K562 (cell line): ENCODE measurements around the gene DGCR8. TPM values are rescaled to one million over a fixed set of nuclear protein-coding genes. Genes with fewer than 3 reads are reported as not detected.

Experiments used
- ATAC-seq: fragments of 200-7000 bp; cut with Tn5 transposase; 3 replicates; pipeline ENCODE4 v1.9.1; 2020; ENCODE audit warnings: moderate library complexity
- BruUV-seq: library from RNA; stranded (reverse); fragments of 400-500 nt; replicated peaks from 2 replicates; lab custom pipeline; 2021; lab: Mats Ljungman, UMichigan
- CTCF ChIA-PET: fragments of 300-600 bp; formaldehyde crosslinking; extraction: SDS; loops from one replicate; lab custom pipeline; 2021; ENCODE audit warnings: low intra/inter-chr PET ratio; lab: Yijun Ruan, JAX
- POLR2A ChIA-PET: fragments of 300-600, 350-650 bp; sonication (Branson Sonifier 250); formaldehyde crosslinking; extraction: SDS; loops from one replicate; lab custom pipeline; 2021; ENCODE audit warnings: antibody characterized with exemption, inconsistent platforms; lab: Yijun Ruan, JAX
- DNase-seq, 4 experiments: peaks; one replicate each; pipeline versions ENCODE4 v3.0.0 to v3.0.0-alpha.2; 2011 to 2018; ENCODE audit warnings: low spot score in 3 of 4, mixed read lengths in 3 of 4; ENCODE audit errors: extremely low read depth in 1 of 4
- FAIRE-seq: peaks from 2 replicates; lab custom pipeline; 2011; peaks lifted over from hg19 to GRCh38; lab: Jason Lieb, UNC
- H2AFZ ChIP-seq: 2 replicates; pipeline ENCODE4 v1.6.0; 2011; ENCODE audit warnings: low read depth, low read length, control low read depth, inconsistent platforms
- H3K27ac ChIP-seq: fragments of 200-600 bp; 3 replicates; pipeline ENCODE4 v1.8.0; 2011; ENCODE audit warnings: low read depth, mild to moderate bottlenecking, control low read depth, inconsistent platforms, low read length, moderate library complexity, mixed read lengths; ENCODE audit errors: extremely low read depth
- H3K27me3 ChIP-seq, 2 experiments: fragments of 300-600 bp in 1 of 2; 2 replicates in 1 of 2; 3 replicates in 1 of 2; pipeline versions ENCODE4 v1.6.0 to v1.8.0; 2011; ENCODE audit warnings: inconsistent platforms in 2 of 2, low read length in 2 of 2, mild to moderate bottlenecking in 1 of 2, mixed read lengths in 1 of 2, moderate library complexity in 1 of 2; ENCODE audit not compliant: control insufficient read depth in 2 of 2, insufficient read depth in 2 of 2
- H3K36me3 ChIP-seq: fragments of 300-600 bp; 3 replicates; pipeline ENCODE4 v1.8.0; 2011; ENCODE audit warnings: mild to moderate bottlenecking, low read length, inconsistent platforms; ENCODE audit not compliant: control insufficient read depth, insufficient read depth
- H3K4me1 ChIP-seq, 2 experiments: fragments of 200-600 bp in 1 of 2; replicated peaks in 1 of 2; 2 replicates in 1 of 2; 3 replicates in 1 of 2; pipeline versions ENCODE4 v1.5.1 to v1.8.0; 2011; ENCODE audit warnings: inconsistent platforms in 2 of 2, low read length in 2 of 2, mild to moderate bottlenecking in 1 of 2, mixed read lengths in 1 of 2, moderate library complexity in 1 of 2; ENCODE audit not compliant: control insufficient read depth in 2 of 2, insufficient read depth in 2 of 2
- H3K4me2 ChIP-seq: 2 replicates; pipeline ENCODE4 v1.6.1; 2011; ENCODE audit warnings: low read length, control low read depth, inconsistent platforms, mixed read lengths; ENCODE audit not compliant: insufficient read depth
- H3K4me3 ChIP-seq: fragments of 200-600 bp; sonication (generic), shearing (Covaris generic); 2 replicates; pipeline ENCODE4 v1.5.1; 2016; ENCODE audit warnings: control low read depth, inconsistent platforms
- H3K79me2 ChIP-seq: fragments of 200-600 bp; 3 replicates; pipeline ENCODE4 v1.8.0; 2011; ENCODE audit warnings: low read length, inconsistent platforms; ENCODE audit not compliant: control insufficient read depth, insufficient read depth
- H3K9ac ChIP-seq, 2 experiments: 2 replicates each; pipeline versions ENCODE4 v1.6.0 to v1.6.1; 2011; ENCODE audit warnings: low read depth in 2 of 2, low read length in 2 of 2, control low read depth in 1 of 2, inconsistent platforms in 1 of 2, mild to moderate bottlenecking in 1 of 2, mixed read lengths in 1 of 2; ENCODE audit not compliant: insufficient read depth in 1 of 2
- H3K9me1 ChIP-seq: one replicate; pipeline ENCODE4 v1.6.0; 2011; ENCODE audit warnings: inconsistent platforms, mild to moderate bottlenecking, low read length, moderate library complexity; ENCODE audit not compliant: control insufficient read depth, insufficient read depth
- H3K9me3 ChIP-seq: replicated peaks from 2 replicates; pipeline ENCODE4 v1.5.1; 2011; ENCODE audit warnings: low read depth, low read length, inconsistent platforms; ENCODE audit not compliant: control insufficient read depth, insufficient read depth
- H4K20me1 ChIP-seq: replicated peaks from 2 replicates; pipeline ENCODE4 v1.6.1; 2011; ENCODE audit warnings: low read length, inconsistent platforms, mixed read lengths; ENCODE audit not compliant: control insufficient read depth, insufficient read depth
- ARNT ChIP-seq, 2 experiments: fragments of 450-650 bp; IDR thresholded peaks; 2 replicates each; pipeline ENCODE4 v1.6.1; 2016; ENCODE audit warnings: mild to moderate bottlenecking in 1 of 2
- CREB1 ChIP-seq, 2 experiments: sonication (generic) in 1 of 2; formaldehyde crosslinking in 1 of 2; IDR thresholded peaks; 2 replicates each; pipeline versions ENCODE4 v1.6.1 to v1.8.0; 2012 to 2022; ENCODE audit warnings: inconsistent platforms in 1 of 2, mild to moderate bottlenecking in 1 of 2, missing genetic modification reagents in 1 of 2, moderate library complexity in 1 of 2
- PTRF ChIP-seq: fragments of 450-650 bp; IDR thresholded peaks from 2 replicates; pipeline ENCODE4 v1.6.1; 2016; ENCODE audit warnings: mild to moderate bottlenecking, missing genetic modification characterization, missing compliant biosample characterization
- SPI1 ChIP-seq: IDR thresholded peaks from 2 replicates; pipeline ENCODE4 v1.6.1; 2011; ENCODE audit warnings: low read depth, low read length, control low read depth, borderline replicate concordance
- TAF9B ChIP-seq: fragments of 450-650 bp; IDR thresholded peaks from 2 replicates; pipeline ENCODE4 v1.6.1; 2018; ENCODE audit warnings: mild to moderate bottlenecking; ENCODE audit not compliant: partially characterized antibody
- ZBTB1 ChIP-seq: sonication (generic); formaldehyde crosslinking; IDR thresholded peaks from 2 replicates; pipeline ENCODE4 v1.8.1; 2023; ENCODE audit warnings: missing genetic modification reagents, low read depth, mild to moderate bottlenecking, borderline replicate concordance
- ZKSCAN1 ChIP-seq: fragments of 150-350 bp; IDR thresholded peaks from 2 replicates; pipeline ENCODE4 v1.6.1; 2016; ENCODE audit warnings: low read depth, low read length
- WGBS: fragments of 100-300 bp; shearing (Covaris generic); methylation state at CpG from one replicate; pipeline ENCODE4 v1.1.6; 2016; ENCODE audit warnings: low coverage, mixed read lengths; ENCODE audit not compliant: insufficient coverage; ENCODE audit errors: missing lambda C conversion rate; 5-methylcytosine and 5-hydroxymethylcytosine counted together
- in situ Hi-C: fragments of 300-500 bp; cut with MboI; formaldehyde crosslinking; loops from 4 replicates; pipeline ENCODE4 v1.15.0; 2018; ENCODE audit warnings: inconsistent platforms, mixed read lengths
- intact Hi-C: fragments of 100-400 bp; cut with micrococcal nuclease; formaldehyde crosslinking; loops from 2 replicates; pipeline ENCODE4 v1.14.2; 2022
- polyA plus RNA-seq, 8 experiments: library from polyadenylated mRNA; depleted of rRNA in 4 of 8; stranded (reverse) in 5 of 8; unstranded in 3 of 8; fragments of >200 nt; fragmentation: Nextera tagmentation in 2 of 8; fragmentation: Illumina TruSeq in 1 of 8; extraction: Ambion mirVana in 2 of 8; extraction: Trizol in 1 of 8; gene quantifications; 2 replicates each; pipeline versions ENCODE4 v1.2.1 to v1.2.3, GENCODE V29; 2011 to 2014; ENCODE audit warnings: inconsistent platforms in 1 of 8, missing spikeins in 1 of 8
- total RNA-seq, 7 experiments: library from RNA; depleted of rRNA in 6 of 7; stranded (reverse); fragments of >200 nt in 6 of 7; fragmentation: Illumina TruSeq in 2 of 7; extraction: Trizol in 2 of 7; gene quantifications; 2 replicates each; pipeline versions ENCODE4 v1.2.1 to v1.2.3, GENCODE V29; 2011 to 2021; ENCODE audit warnings: low replicate concordance in 1 of 7
- TF ChIP-seq, protein P1 (sequence below): sonication (generic); formaldehyde crosslinking; IDR thresholded peaks from 2 replicates; pipeline ENCODE4 v1.9.0; 2022; ENCODE audit warnings: mild to moderate bottlenecking, missing genetic modification reagents

DGCR8 gene
- total and polyA plus RNA-seq, 9 of the 15 experiments (the other 6 are each of a cell fraction or from before 2014, with no cell fraction given): 5.9 to 144 (median 80.1) TPM

DNA sequence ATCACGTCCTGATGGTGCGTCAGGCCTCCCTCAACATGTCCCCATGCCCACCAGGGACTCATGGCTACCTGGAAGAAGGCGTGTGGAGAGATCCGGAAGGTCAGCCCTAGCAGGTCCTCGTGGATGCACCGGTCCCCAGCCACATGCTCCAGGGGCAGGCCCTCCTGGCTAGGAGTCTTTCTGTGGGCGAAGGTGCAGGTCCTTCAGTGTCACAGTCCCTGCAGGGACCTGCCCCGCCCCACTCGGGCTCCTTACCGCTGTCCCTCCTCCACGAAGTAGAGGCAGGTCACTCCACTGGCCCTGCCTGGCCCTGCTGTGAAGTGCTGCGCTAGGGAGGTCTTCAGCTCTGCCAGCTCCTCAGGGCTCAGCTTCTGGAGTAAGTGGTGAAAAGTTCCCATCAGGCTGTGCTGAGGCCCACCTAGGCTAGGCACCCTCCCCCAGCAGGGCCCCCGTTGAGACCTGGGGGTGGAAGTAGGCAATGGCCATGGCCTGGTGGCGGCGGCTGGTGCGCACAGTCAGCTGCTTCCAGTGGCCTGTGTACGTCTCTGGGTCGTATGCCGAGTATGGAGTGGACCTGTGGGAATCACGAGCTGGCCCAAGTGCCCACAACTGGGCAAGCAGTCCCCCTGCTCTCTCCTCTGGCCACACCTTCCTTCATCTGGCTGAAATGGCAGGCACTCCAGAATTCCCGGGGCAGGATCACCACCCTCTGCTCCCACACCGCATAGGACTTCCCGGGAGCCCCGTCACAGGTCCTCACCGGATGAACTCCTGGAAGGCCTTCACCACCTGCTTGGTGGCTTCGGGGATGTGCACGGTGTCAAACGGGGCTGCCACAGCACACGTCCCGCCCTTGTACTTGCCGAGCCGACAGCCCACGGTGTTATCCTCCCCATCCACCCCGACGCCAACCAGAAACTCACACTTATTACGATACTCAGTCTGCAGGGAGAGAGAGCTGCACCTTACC, 34.8 kb downstream of the DGCR8 start:
- Histone ChIP-seq H3K79me2 (peaks cover 53% of the 10 kb centered on the region), H3K27ac (peak overlapping the region; percentile 94), H4K20me1 (peaks cover 32% of the 10 kb centered on the region), H3K27me3 (no peaks in the 10 kb centered on the region), H3K36me3 (peaks cover 84% of the 10 kb centered on the region), H3K9me3 (no peaks in the 10 kb centered on the region), H3K4me3 (peak overlapping the region; percentile 63; the same call in 1 of the 2 replicates), H2AFZ (no peak overlapping the region), H3K4me2 (peak overlapping the region; percentile 97; the same call in 1 of the 2 replicates), H3K4me1 (peaks cover 20 to 86% of the 10 kb centered on the region in 2 experiments), H3K9me1 (no peaks in the 10 kb centered on the region), H3K9ac (peak overlapping the region; percentile 95 to 99; a peak in 3 of 4 replicates)
- POLR2A ChIA-PET: interaction anchor here (0.6 to 20.7 kb wide), 12 partner anchors 7 to 170 kb away, joined by 3 to 513 read pairs (median 4); partner anchors contain the start of gene ZDHHC8
- CTCF ChIA-PET: no interaction called here
- DNase-seq (no peak), ATAC-seq (no peak), FAIRE-seq (no peak)
- in situ Hi-C loops: loop anchor here (10.0 kb wide), 1 partner anchor 390 kb away; the partner anchor contains the start of gene GP1BB
- intact Hi-C loops: loop anchor here (5.0 kb wide), 1 partner anchor 382 kb away; no protein-coding TSS in a partner anchor
- BruUV-seq: no TSS peak
- WGBS: 93% methylated on average over 36 of the region's 36 CpGs
- TF ChIP-seq, protein P1, sequence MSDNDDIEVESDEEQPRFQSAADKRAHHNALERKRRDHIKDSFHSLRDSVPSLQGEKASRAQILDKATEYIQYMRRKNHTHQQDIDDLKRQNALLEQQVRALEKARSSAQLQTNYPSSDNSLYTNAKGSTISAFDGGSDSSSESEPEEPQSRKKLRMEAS: no peak
- TF ChIP-seq SPI1 (0 out of 2 replicates have a peak, but pooled peaks have one; percentile 1), ARNT (IDR thresholded peaks at IDR 0.05) (no peak), ZBTB1 (no peak), ZKSCAN1 (peak; percentile 95), TAF9B (no peak), PTRF (tag) (no peak), CREB1 (IDR thresholded peaks at IDR 0.05) (0 out of 2 replicates have a peak, but pooled peaks have one; percentile 9), CREB1 (CRISPR knock-in tag; IDR thresholded peaks at IDR 0.05) (no peak)
